DLD1 (cell line): ENCODE measurements around the gene JMJD7.

ENCODE experiments used
- in situ Hi-C: cut with HindIII; loops from 2 replicates; pipeline ENCODE4 v1.10.0; 2017; ENCODE audit warnings: low sequenced_read_pairs

Gene JMJD7

GRCh38 chr15:41839781-41840491, 12.0 kb downstream of the JMJD7 start:
- in situ Hi-C loops = no loop called here

- in situ Hi-C loops = no loop called here
Measured at GRCh38 chr15:41840673-41841072, 12.8 kb downstream of the JMJD7 start.

DNA sequence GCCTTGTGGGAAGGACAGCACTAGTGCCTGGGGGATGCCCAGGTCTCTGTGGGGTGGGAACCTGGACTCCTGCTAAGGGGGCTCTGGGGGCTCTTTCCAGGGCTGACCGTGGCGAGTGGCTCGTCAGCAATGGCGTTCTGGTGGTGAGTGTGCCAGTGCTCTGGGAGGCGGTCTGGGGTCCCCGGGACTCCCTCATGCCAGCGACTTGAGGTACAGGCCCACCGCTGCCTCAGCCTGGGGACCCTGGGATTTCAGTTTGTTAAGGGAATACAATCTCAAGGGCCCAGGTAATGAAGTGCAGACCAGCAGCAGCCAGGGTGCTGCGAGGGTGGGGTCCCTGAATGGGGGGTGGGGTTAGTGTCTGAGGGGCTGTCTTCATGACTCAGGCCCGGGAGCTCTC, 13.2 kb downstream of the JMJD7 start:
- in situ Hi-C loops = no loop called here

GRCh38 chr15:41842229-41842628, 14.3 kb downstream of the JMJD7 start:
- in situ Hi-C loops = no loop called here

GRCh38 chr15:41843571-41843970, 15.7 kb downstream of the JMJD7 start:
- in situ Hi-C loops = no loop called here

DNA sequence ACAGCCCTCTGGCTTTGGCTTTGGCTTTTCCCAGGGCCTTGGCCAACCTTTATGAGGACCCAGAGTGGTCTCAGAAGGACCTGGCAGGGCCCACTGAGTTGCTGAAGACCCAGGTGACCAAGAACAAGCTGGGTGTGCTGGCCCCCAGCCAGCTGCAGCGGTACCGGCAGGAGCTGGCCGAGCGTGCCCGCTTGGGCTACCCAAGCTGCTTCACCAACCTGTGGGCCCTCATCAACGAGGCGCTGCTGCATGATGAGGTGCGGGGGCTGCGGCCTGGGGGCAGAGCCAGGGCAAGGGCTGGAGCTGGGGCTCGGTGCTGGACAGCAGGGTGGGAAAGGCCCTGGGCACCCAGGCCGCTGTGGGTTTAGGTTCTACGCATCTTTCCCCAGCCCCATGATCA, 16.9 kb downstream of the JMJD7 start:
- in situ Hi-C loops = no loop called here

- in situ Hi-C loops = no loop called here
Measured at GRCh38 chr15:41847206-41847605, 19.3 kb downstream of the JMJD7 start.

DNA sequence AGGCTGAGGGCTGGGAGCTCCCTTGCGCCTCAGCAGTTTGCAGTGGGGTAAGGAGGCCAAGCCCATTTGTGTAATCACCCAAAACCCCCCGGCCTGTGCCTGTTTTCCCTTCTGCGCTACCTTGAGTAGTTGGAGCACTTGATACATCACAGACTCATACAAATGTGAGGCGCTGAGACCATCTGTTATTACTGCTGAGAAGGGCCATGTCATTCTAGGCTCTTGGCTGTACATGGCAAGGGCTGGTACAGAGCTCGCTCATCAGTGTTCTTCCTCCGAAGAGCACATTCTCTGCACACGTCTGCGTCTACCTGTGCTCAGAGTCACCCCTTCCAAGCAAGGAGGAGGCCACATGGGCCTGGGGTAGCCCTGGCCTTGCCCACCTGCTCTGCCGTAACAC, 20.1 kb downstream of the JMJD7 start:
- in situ Hi-C loops = no loop called here

GRCh38 chr15:41848631-41849030, 20.7 kb downstream of the JMJD7 start:
- in situ Hi-C loops = no loop called here

- in situ Hi-C loops = no loop called here
Measured at GRCh38 chr15:41849204-41849603, 21.3 kb downstream of the JMJD7 start.

DNA sequence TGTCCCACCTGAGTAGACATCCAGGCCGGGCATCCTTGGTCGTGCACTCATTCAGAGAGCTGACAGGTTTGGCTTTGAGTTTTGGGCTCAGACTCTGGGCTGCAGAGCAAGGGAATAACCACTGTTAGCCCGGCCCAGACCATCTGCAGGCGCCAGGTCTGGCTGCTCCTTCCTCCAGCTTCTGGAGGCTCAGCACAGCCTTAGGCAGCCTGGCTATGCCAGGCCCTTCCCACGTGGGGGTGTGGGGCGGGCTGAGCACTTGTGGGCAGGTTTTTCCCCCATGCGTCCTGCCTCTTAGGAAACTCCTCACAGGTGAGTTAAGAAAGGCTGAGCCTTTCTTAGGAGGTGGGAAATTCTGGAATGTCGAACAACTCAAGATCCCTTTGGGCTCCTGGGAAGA, 22.0 kb downstream of the JMJD7 start:
- in situ Hi-C loops = no loop called here

DNA sequence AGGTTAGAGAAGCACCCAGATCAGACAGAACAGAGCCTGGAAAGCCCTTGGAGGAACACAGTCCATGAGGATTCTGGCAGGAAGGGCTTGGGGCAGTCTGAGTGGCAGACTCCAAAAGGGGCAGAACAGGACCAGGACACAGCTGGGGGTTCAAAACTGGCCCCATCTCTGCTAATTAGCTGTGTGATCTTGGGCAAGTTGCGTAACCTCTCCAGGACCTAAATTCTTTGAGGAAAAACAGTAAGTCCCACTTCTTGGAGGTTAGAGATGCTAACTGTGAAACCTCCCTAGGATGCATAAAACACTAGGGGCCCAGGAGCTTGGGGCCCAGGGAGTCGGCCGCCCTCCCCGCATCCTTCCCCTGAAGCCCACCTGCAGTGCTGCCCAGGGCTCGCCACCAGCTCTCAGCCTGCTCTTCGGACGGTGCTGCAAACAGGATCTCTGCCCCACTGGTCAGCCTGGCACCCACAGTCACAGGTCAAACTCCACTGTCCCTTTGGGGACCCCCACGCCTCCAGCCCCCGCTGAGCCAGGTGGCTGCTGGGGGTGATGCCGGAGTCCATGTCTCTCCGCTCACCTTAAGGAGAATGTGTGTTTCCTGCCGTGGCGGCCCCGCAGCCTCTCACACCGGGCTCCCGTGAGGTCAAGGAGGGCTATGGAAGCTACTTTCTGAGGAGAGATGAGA, 22.7 kb downstream of the JMJD7 start:
- in situ Hi-C loops = no loop called here

GRCh38 chr15:41851167-41851523, 23.3 kb downstream of the JMJD7 start:
- in situ Hi-C loops = no loop called here

DNA sequence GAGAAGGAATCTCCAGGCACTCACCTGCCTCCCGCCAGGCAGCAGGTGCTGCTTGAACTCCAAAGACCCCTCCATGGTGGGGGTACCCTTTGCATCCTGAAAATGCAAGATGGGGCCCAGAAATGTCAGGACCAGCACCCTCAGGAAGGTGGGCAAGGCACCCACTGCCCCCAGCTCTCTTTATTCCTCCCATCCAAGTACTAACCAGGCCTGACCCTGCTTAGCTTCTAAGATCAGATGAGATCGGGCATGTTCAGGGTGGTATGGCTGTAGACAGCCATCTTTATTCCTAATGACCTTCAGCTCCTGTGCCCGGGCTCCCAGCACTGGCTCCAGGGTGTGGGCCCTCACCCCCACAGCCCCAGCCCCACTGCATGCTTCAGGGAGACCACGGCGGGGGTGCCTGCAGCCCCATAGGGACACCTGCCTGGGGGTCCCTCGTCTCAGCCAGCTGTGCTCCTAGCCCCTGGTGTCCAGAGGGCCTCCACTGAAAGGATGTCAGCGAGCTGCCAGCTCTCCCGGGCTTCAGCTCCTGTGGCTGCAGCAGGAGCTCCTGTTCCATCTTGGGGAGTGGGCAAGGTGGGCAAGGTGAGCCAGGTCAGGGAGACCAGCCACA, 24.0 kb downstream of the JMJD7 start:
- in situ Hi-C loops = no loop called here

GRCh38 chr15:41852736-41853590, 25.1 kb downstream of the JMJD7 start:
- in situ Hi-C loops = no loop called here

DNA sequence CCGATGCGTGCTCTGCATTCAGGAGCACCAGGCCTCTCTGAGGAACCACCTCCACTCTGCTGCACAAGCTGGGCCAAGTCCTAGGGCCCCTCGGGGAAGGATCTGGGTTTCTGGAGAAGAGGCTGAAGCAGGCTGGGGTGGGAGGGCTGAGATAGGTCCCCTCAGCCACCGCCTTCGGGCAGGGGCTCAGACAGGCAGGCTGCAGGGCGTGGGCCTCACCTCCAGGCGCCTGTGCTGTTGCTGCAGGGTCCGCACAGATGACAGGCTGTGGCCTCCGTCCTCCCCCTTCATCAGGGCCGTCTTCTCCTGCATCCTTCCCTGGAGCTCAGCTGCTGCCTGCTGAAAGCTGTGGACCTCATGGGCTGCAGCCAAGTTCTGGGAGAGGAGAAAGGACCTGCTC, 25.9 kb downstream of the JMJD7 start:
- in situ Hi-C loops = no loop called here

DNA sequence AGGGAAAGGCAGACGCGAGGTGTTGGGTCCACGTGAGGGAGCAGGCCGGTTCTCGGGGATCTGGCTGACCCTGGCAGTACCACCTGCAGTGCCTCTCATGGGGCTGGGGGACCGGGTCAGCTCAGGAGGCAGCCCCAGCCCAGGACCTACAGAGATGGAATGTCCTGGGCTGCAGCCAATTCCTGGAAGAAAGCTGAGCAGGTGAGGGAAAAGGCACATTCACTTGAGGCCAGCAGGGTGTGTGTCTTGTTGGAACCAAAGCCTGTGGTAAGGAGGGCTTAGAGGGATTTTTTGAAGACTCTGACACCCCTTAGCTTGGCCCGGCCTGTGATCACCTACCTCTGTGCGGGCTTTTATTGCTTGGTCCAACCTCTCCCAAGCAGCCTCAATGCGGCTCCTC, 26.6 kb downstream of the JMJD7 start:
- in situ Hi-C loops = no loop called here

GRCh38 chr15:41855261-41855961, 27.5 kb downstream of the JMJD7 start:
- in situ Hi-C loops = no loop called here

GRCh38 chr15:41856262-41856661, 28.4 kb downstream of the JMJD7 start:
- in situ Hi-C loops = no loop called here

DNA sequence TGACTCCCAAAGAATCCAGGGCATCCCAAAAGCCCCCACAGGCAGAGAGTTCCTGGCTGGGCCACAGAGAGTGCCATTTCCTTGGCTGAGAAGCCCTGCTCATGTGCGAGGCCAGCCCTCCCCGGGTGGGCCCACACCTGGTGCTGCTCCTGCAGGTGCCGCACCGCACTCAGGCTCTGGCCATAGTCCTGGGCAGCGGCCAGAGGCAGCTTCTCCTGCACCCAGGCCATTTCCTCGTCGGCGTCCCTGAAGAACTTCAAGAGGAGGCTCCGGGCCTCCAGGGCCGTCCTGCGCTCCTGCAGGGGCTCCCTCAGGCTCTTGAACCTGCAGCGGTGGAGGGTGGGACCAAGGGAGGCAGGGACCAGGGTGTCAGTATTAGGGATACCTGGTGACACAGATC, 28.8 kb downstream of the JMJD7 start:
- in situ Hi-C loops = no loop called here

- in situ Hi-C loops = no loop called here
Measured at GRCh38 chr15:41857316-41857715, 29.4 kb downstream of the JMJD7 start.
